Retina (tissue), 1 donor: Measurements from ENCODE around the gene LRRC4C.
A peak's percentile ranks its signal among the peaks of the same experiment; 100 is the strongest.
"Not testable (repeated sequence)": the region's sequence is repeated elsewhere in the genome, so short reads cannot be mapped to it uniquely, and the experiment has no call there.

Experiments
- DNase-seq: peaks from one replicate; pipeline ENCODE4 v3.0.0-alpha.2; 2016

LRRC4C gene

GRCh38 chr11:40203606-40204005, 1255.8 kb downstream of the LRRC4C start:
- no peak for DNase-seq

- peak; percentile 36 for DNase-seq
Observed at GRCh38 chr11:40202589-40203270, 1256.7 kb downstream of the LRRC4C start.

GRCh38 chr11:40192590-40192989, 1266.9 kb downstream of the LRRC4C start:
- not testable (repeated sequence) for DNase-seq

- no peak for DNase-seq
Observed at GRCh38 chr11:40190294-40190693, 1269.2 kb downstream of the LRRC4C start.

GRCh38 chr11:40188848-40189247, 1270.6 kb downstream of the LRRC4C start:
- no peak for DNase-seq

GRCh38 chr11:40187295-40187694, 1272.2 kb downstream of the LRRC4C start:
- DNase-seq, result no peak

- peak; percentile 64 for DNase-seq
Observed at GRCh38 chr11:40186437-40187263, 1272.8 kb downstream of the LRRC4C start.

GRCh38 chr11:40185793-40186192, 1273.7 kb downstream of the LRRC4C start:
- DNase-seq, result no peak

GRCh38 chr11:40183073-40184064, 1276.1 kb downstream of the LRRC4C start:
- no peak for DNase-seq

GRCh38 chr11:40179541-40179940, 1279.9 kb downstream of the LRRC4C start:
- no peak for DNase-seq

- no peak for DNase-seq
Observed at GRCh38 chr11:40178470-40178869, 1281.0 kb downstream of the LRRC4C start.

- DNase-seq, result no peak
Observed at GRCh38 chr11:40175980-40176379, 1283.5 kb downstream of the LRRC4C start.

GRCh38 chr11:40170078-40170477, 1289.4 kb downstream of the LRRC4C start:
- no peak for DNase-seq

GRCh38 chr11:40168414-40168813, 1291.0 kb downstream of the LRRC4C start:
- no peak for DNase-seq

- DNase-seq, result not testable (repeated sequence)
Observed at GRCh38 chr11:40167805-40168204, 1291.6 kb downstream of the LRRC4C start.

- no peak for DNase-seq
Observed at GRCh38 chr11:40166892-40167291, 1292.6 kb downstream of the LRRC4C start.

- DNase-seq, result no peak
Observed at GRCh38 chr11:40162901-40163883, 1296.3 kb downstream of the LRRC4C start.

GRCh38 chr11:40161854-40162410, 1297.5 kb downstream of the LRRC4C start:
- DNase-seq, result no peak

GRCh38 chr11:40160418-40160817, 1299.0 kb downstream of the LRRC4C start:
- DNase-seq, result no peak

GRCh38 chr11:40149721-40150120, 1309.7 kb downstream of the LRRC4C start:
- DNase-seq, result no peak

GRCh38 chr11:40140560-40140959, 1318.9 kb downstream of the LRRC4C start:
- no peak for DNase-seq
